GM12878 (cell line): ENCODE measurements around the gene ATP1A1. TPM values are rescaled to one million over a fixed set of nuclear protein-coding genes. Genes with fewer than 3 reads are reported as not detected.

Source experiments
- ASH2L ChIP-seq: fragments of 300-600, 200-600 bp; sonication (generic); IDR thresholded peaks from 2 replicates; pipeline ENCODE4 v1.6.1; 2017; ENCODE audit warnings: low read depth, mild to moderate bottlenecking, borderline replicate concordance
- CBX3 ChIP-seq: fragments of 200-600 bp; sonication (generic); IDR thresholded peaks from 2 replicates; pipeline ENCODE4 v1.6.1; 2016; ENCODE audit warnings: low read depth, borderline replicate concordance
- CHD1 ChIP-seq: IDR thresholded peaks from 2 replicates; pipeline ENCODE4 v1.6.1; 2012; ENCODE audit warnings: low read depth, low read length, improper control_type of control experiment
- CREB1 ChIP-seq: IDR thresholded peaks from 2 replicates; pipeline ENCODE4 v1.6.1; 2012; ENCODE audit warnings: low read depth, mild to moderate bottlenecking, inconsistent platforms
- GABPA ChIP-seq: IDR thresholded peaks from 2 replicates; pipeline ENCODE4 v1.6.1; 2014; ENCODE audit warnings: antibody characterized with exemption, low read depth, mild to moderate bottlenecking, inconsistent platforms
- IRF4 ChIP-seq: IDR thresholded peaks from 2 replicates; pipeline ENCODE4 v1.6.1; 2011; ENCODE audit warnings: low read depth, low read length
- MTA2 ChIP-seq: fragments of 450-650 bp; IDR thresholded peaks from 2 replicates; pipeline ENCODE4 v1.6.1; 2016; ENCODE audit warnings: low read depth, mild to moderate bottlenecking, moderate library complexity
- MTA3 ChIP-seq: IDR thresholded peaks from 2 replicates; pipeline ENCODE4 v1.6.1; 2012; ENCODE audit warnings: low read length, inconsistent platforms, borderline replicate concordance
- MXI1 ChIP-seq: fragments of 150-350 bp; IDR thresholded peaks from 2 replicates; pipeline ENCODE4 v1.6.1; 2011; ENCODE audit warnings: low read depth, mild to moderate bottlenecking, inconsistent platforms, low read length, improper control_type of control experiment
- MYC ChIP-seq: IDR thresholded peaks from 2 replicates; pipeline ENCODE4 v1.6.1; 2011; ENCODE audit warnings: mild to moderate bottlenecking, low read length, moderate library complexity, inconsistent platforms; ENCODE audit not compliant: insufficient read depth, insufficient replicate concordance, insufficient read length, severe bottlenecking
- PAX5 ChIP-seq: IDR thresholded peaks from 2 replicates; pipeline ENCODE4 v1.6.1; 2011; ENCODE audit warnings: low read depth, low read length, borderline replicate concordance
- PKNOX1 ChIP-seq: fragments of 450-650 bp; IDR thresholded peaks from 2 replicates; pipeline ENCODE4 v1.6.1; 2016; ENCODE audit warnings: mild to moderate bottlenecking
- PML ChIP-seq: IDR thresholded peaks from 2 replicates; pipeline ENCODE4 v1.6.1; 2012; ENCODE audit warnings: low read length, inconsistent platforms
- POLR2A ChIP-seq: IDR thresholded peaks from 2 replicates; pipeline ENCODE4 v1.6.1; 2011; ENCODE audit warnings: low read depth, mild to moderate bottlenecking, low read length
- POLR2AphosphoS2 ChIP-seq: IDR thresholded peaks from 2 replicates; pipeline ENCODE4 v1.6.1; 2011; ENCODE audit warnings: low read depth, mild to moderate bottlenecking, low read length, improper control_type of control experiment, moderate library complexity
- POU2F2 ChIP-seq: IDR thresholded peaks from 3 replicates; pipeline ENCODE4 v1.6.1; 2011; ENCODE audit warnings: low read depth, mild to moderate bottlenecking, low read length, borderline replicate concordance
- RBBP5 ChIP-seq: fragments of 200-600 bp; sonication (generic); conservative IDR thresholded peaks from 2 replicates; pipeline ENCODE4 v1.6.1; 2016
- RUNX3 ChIP-seq: IDR thresholded peaks from 2 replicates; pipeline ENCODE4 v1.6.1; 2012; ENCODE audit warnings: low read length, inconsistent platforms
- SMAD5 ChIP-seq: IDR thresholded peaks from 2 replicates; pipeline ENCODE4 v1.6.1; 2016; ENCODE audit warnings: antibody characterized with exemption, low read depth
- SMARCA5 ChIP-seq: fragments of 450-650 bp; IDR thresholded peaks from 2 replicates; pipeline ENCODE4 v1.6.1; 2017; ENCODE audit warnings: mild to moderate bottlenecking
- SPI1 ChIP-seq: IDR thresholded peaks from 2 replicates; pipeline ENCODE4 v1.6.1; 2011; ENCODE audit warnings: low read depth, mild to moderate bottlenecking, low read length, moderate library complexity, borderline replicate concordance; ENCODE audit not compliant: insufficient read depth
- TBL1XR1 ChIP-seq: IDR thresholded peaks from 2 replicates; pipeline ENCODE4 v1.6.1; 2012; ENCODE audit warnings: low read depth, low read length, improper control_type of control experiment
- ZZZ3 ChIP-seq: IDR thresholded peaks from 2 replicates; pipeline ENCODE4 v1.6.1; 2011; ENCODE audit warnings: low read depth; ENCODE audit not compliant: control insufficient read depth, insufficient read length
- polyA plus RNA-seq, 11 experiments: library from polyadenylated mRNA; depleted of rRNA in 4 of 11; unstranded in 6 of 11; stranded (reverse) in 5 of 11; fragments of >200 nt; fragmentation: Nextera tagmentation in 4 of 11; fragmentation: Illumina TruSeq in 1 of 11; extraction: Ambion mirVana in 4 of 11; extraction: Trizol in 1 of 11; gene quantifications; 1 replicate in 1 of 11; 2 replicates in 10 of 11; pipeline versions ENCODE4 v1.2.1 to v1.2.3, GENCODE V29; 2011 to 2016; ENCODE audit warnings: inconsistent platforms in 2 of 11, missing spikeins in 2 of 11, low read depth in 1 of 11
- total RNA-seq, 4 experiments: library from RNA; depleted of rRNA in 3 of 4; stranded (reverse); fragments of >200 nt in 3 of 4; fragmentation: Illumina TruSeq in 1 of 4; extraction: Trizol in 1 of 4; gene quantifications; 2 replicates each; pipeline versions ENCODE4 v1.2.1 to v1.2.3, GENCODE V29; 2013 to 2021
- TF ChIP-seq, protein P1 (sequence below): fragments of 450-650 bp; IDR thresholded peaks from 2 replicates; pipeline ENCODE4 v1.6.1; 2016; ENCODE audit warnings: mild to moderate bottlenecking
- TF ChIP-seq, protein P2 (sequence below): fragments of 450-650 bp; IDR thresholded peaks from 2 replicates; pipeline ENCODE4 v1.6.1; 2017; ENCODE audit warnings: mild to moderate bottlenecking
- TF ChIP-seq, protein P3 (sequence below): fragments of 450-650 bp; conservative IDR thresholded peaks from 2 replicates; pipeline ENCODE4 v1.6.1; 2017; ENCODE audit warnings: mild to moderate bottlenecking, moderate library complexity

The ATP1A1 gene
- total and polyA plus RNA-seq, 10 of the 15 experiments (the other 5 are each of a cell fraction or from before 2014, with no cell fraction given): 113 to 566 (median 313) TPM

DNA sequence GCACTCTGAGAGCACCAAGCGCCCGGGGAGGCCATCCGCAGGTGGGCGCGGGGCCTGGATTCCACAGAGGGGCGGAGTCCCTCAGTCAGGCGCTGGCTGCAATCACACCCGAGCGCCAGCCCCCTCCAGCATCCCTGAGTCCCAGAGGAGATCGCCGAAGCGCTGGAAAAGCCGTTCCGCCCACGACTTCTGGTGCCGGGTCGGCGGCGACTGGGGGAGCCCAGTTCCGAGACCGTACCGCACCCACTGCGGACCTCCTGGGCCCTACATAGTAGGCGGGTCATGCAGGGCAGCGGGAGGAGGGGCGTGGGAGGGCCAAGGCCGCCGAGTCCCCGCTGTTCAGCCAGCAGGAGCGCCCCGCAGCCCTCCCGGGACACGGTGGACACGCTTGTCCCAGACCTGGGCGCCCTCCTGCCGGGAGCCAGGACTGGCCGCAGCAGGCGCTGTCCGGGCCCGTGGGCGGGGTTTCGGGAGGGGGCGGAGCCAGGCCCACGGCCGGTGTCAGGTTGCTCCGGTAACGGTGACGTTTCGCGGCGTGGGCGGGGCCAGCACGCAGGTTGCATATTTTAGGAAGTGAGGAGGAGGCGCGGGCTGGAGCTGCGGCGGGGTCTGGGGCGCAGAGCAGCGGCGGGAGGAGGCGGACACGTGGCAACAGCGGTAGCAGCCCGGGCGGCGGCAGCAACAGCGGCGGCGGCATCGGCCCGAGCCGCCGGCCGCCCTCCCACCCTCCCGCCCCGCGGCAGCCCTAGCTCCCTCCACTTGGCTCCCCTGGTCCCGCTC lies at the start of gene ATP1A1 (continued):
- TF ChIP-seq, protein P1, sequence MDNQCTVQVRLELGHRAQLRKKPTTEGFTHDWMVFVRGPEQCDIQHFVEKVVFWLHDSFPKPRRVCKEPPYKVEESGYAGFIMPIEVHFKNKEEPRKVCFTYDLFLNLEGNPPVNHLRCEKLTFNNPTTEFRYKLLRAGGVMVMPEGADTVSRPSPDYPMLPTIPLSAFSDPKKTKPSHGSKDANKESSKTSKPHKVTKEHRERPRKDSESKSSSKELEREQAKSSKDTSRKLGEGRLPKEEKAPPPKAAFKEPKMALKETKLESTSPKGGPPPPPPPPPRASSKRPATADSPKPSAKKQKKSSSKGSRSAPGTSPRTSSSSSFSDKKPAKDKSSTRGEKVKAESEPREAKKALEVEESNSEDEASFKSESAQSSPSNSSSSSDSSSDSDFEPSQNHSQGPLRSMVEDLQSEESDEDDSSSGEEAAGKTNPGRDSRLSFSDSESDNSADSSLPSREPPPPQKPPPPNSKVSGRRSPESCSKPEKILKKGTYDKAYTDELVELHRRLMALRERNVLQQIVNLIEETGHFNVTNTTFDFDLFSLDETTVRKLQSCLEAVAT: no peak
- TF ChIP-seq ZZZ3 (no peak), SMARCA5 (no peak), PAX5 (no peak), PML (0 out of 2 replicates have a peak, but pooled peaks have one; percentile 33), PKNOX1 (no peak), MTA2 (no peak), RBBP5 (no peak), MTA3 (no peak), POLR2A (peak; percentile 98), CHD1 (0 out of 2 replicates have a peak, but pooled peaks have one; percentile 36), CBX3 (no peak), POLR2AphosphoS2 (peak; percentile 66; the same call in 1 of the 2 replicates), SPI1 (peak; percentile 79; the same call in 1 of the 2 replicates), MYC (peak; percentile 18), POU2F2 (peak; percentile 94), MXI1 (peak; percentile 95), CREB1 (peak; percentile 93), ASH2L (no peak), SMAD5 (0 out of 2 replicates have a peak, but pooled peaks have one; percentile 44), IRF4 (no peak), RUNX3 (peak; percentile 58), TBL1XR1 (0 out of 2 replicates have a peak, but pooled peaks have one; percentile 34), GABPA (no peak)
- TF ChIP-seq, protein P2, sequence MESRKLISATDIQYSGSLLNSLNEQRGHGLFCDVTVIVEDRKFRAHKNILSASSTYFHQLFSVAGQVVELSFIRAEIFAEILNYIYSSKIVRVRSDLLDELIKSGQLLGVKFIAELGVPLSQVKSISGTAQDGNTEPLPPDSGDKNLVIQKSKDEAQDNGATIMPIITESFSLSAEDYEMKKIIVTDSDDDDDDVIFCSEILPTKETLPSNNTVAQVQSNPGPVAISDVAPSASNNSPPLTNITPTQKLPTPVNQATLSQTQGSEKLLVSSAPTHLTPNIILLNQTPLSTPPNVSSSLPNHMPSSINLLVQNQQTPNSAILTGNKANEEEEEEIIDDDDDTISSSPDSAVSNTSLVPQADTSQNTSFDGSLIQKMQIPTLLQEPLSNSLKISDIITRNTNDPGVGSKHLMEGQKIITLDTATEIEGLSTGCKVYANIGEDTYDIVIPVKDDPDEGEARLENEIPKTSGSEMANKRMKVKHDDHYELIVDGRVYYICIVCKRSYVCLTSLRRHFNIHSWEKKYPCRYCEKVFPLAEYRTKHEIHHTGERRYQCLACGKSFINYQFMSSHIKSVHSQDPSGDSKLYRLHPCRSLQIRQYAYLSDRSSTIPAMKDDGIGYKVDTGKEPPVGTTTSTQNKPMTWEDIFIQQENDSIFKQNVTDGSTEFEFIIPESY: no peak
- TF ChIP-seq, protein P3, sequence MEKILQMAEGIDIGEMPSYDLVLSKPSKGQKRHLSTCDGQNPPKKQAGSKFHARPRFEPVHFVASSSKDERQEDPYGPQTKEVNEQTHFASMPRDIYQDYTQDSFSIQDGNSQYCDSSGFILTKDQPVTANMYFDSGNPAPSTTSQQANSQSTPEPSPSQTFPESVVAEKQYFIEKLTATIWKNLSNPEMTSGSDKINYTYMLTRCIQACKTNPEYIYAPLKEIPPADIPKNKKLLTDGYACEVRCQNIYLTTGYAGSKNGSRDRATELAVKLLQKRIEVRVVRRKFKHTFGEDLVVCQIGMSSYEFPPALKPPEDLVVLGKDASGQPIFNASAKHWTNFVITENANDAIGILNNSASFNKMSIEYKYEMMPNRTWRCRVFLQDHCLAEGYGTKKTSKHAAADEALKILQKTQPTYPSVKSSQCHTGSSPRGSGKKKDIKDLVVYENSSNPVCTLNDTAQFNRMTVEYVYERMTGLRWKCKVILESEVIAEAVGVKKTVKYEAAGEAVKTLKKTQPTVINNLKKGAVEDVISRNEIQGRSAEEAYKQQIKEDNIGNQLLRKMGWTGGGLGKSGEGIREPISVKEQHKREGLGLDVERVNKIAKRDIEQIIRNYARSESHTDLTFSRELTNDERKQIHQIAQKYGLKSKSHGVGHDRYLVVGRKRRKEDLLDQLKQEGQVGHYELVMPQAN: 0 out of 2 replicates have a peak, but pooled peaks have one; percentile 24
